ENCODE measurements around the gene ATRNL1. TPM values are rescaled to one million over a fixed set of nuclear protein-coding genes. Genes with fewer than 3 reads are reported as not detected.

Gene ATRNL1
- total and polyA plus RNA-seq, 4 donors: 0.40 to 26.9 (median 5.3) TPM

GRCh38 chr10:115976342-115976741, 883.2 kb downstream of the ATRNL1 start (continued):
- TF ChIP-seq REST (IDR thresholded peaks at IDR 0.05) (no peak), RAD21 (IDR thresholded peaks at IDR 0.05) (no peak), RXRA (IDR thresholded peaks at IDR 0.05) (no peak)

GRCh38 chr10:115977855-115978254, 884.7 kb downstream of the ATRNL1 start:
- TF ChIP-seq RXRA (IDR thresholded peaks at IDR 0.05): no peak
- TF ChIP-seq YY1 (IDR thresholded peaks at IDR 0.05): no peak
- TF ChIP-seq HNF4A (conservative IDR thresholded peaks at IDR 0.05): no peak
- TF ChIP-seq FOXA2 (IDR thresholded peaks at IDR 0.05): no peak
- TF ChIP-seq MAX (IDR thresholded peaks at IDR 0.05): no peak
- TF ChIP-seq SP1 (IDR thresholded peaks at IDR 0.05): no peak
- no peak for TF ChIP-seq ZBTB33 (IDR thresholded peaks at IDR 0.05)
- TF ChIP-seq EGR1 (IDR thresholded peaks at IDR 0.05; ENCODE audit: low read depth in 2 of 2): no peak
- TF ChIP-seq NR2F2 (IDR thresholded peaks at IDR 0.05): no peak
- TF ChIP-seq FOXA1 (IDR thresholded peaks at IDR 0.05): no peak
- no peak overlapping the region for H3K4me3 ChIP-seq (ENCODE audit: low read depth in 1 of 3, low read length in 3 of 3)
- H3K27ac ChIP-seq (ENCODE audit: low read depth in 1 of 2, low read length in 2 of 2): no peak overlapping the region
- peaks cover 0 to 2% (median 0%) of the 10 kb centered on the region in 4 donors for H3K4me1 ChIP-seq (ENCODE audit: control insufficient read depth in 4 of 4, insufficient read depth in 4 of 4, low read length in 3 of 4)
- no peaks in the 10 kb centered on the region for H3K9me3 ChIP-seq (ENCODE audit: control insufficient read depth in 4 of 4, low read length in 3 of 4)
- no peak overlapping the region for H3K9ac ChIP-seq (ENCODE audit: low read depth in 1 of 2, low read length in 2 of 2)
- DNase-seq (ENCODE audit: low spot score): no peak
- H3K27me3 ChIP-seq (ENCODE audit: control insufficient read depth in 4 of 4, insufficient read depth in 4 of 4, low read length in 3 of 4): no peaks in the 10 kb centered on the region
- H3K36me3 ChIP-seq (ENCODE audit: control insufficient read depth in 4 of 4, insufficient read depth in 3 of 4, low read depth in 1 of 4, low read length in 3 of 4): no peaks in the 10 kb centered on the region
- 78% methylated on average over 3 of the region's 3 CpGs for WGBS

GRCh38 chr10:115979576-115979975, 886.4 kb downstream of the ATRNL1 start:
- no peak overlapping the region for H3K4me3 ChIP-seq (ENCODE audit: low read depth in 1 of 3, low read length in 3 of 3)
- peaks cover 0 to 2% (median 0%) of the 10 kb centered on the region in 4 donors for H3K4me1 ChIP-seq (ENCODE audit: control insufficient read depth in 4 of 4, insufficient read depth in 4 of 4, low read length in 3 of 4)
- WGBS: 91% methylated on average over 1 of the region's 1 CpG
- no peak overlapping the region for H3K27ac ChIP-seq (ENCODE audit: low read depth in 1 of 2, low read length in 2 of 2)
- no peak overlapping the region for H3K9ac ChIP-seq (ENCODE audit: low read depth in 1 of 2, low read length in 2 of 2)
- no peak for DNase-seq (ENCODE audit: low spot score)
- no peaks in the 10 kb centered on the region for H3K27me3 ChIP-seq (ENCODE audit: control insufficient read depth in 4 of 4, insufficient read depth in 4 of 4, low read length in 3 of 4)
- no peaks in the 10 kb centered on the region for H3K9me3 ChIP-seq (ENCODE audit: control insufficient read depth in 4 of 4, low read length in 3 of 4)
- no peaks in the 10 kb centered on the region for H3K36me3 ChIP-seq (ENCODE audit: control insufficient read depth in 4 of 4, insufficient read depth in 3 of 4, low read depth in 1 of 4, low read length in 3 of 4)
- TF ChIP-seq MAX (IDR thresholded peaks at IDR 0.05): no peak
- TF ChIP-seq HNF4A (conservative IDR thresholded peaks at IDR 0.05): no peak
- TF ChIP-seq FOXA2 (IDR thresholded peaks at IDR 0.05): no peak
- no peak for TF ChIP-seq RXRA (IDR thresholded peaks at IDR 0.05)
- no peak for TF ChIP-seq JUND (IDR thresholded peaks at IDR 0.05)
- TF ChIP-seq REST (IDR thresholded peaks at IDR 0.05): no peak
- no peak for TF ChIP-seq ATF3 (IDR thresholded peaks at IDR 0.05)
- TF ChIP-seq TAF1 (conservative IDR thresholded peaks at IDR 0.05): no peak
- no peak for TF ChIP-seq GABPA (IDR thresholded peaks at IDR 0.05 in 1 of 2, conservative IDR thresholded peaks at IDR 0.05 in 1 of 2)
- TF ChIP-seq EGR1 (IDR thresholded peaks at IDR 0.05; ENCODE audit: low read depth in 2 of 2): no peak
- TF ChIP-seq RAD21 (IDR thresholded peaks at IDR 0.05): no peak
- no peak for TF ChIP-seq FOXA1 (IDR thresholded peaks at IDR 0.05)
- no peak for TF ChIP-seq NR2F2 (IDR thresholded peaks at IDR 0.05)
- no peak for TF ChIP-seq YY1 (IDR thresholded peaks at IDR 0.05)
- TF ChIP-seq CTCF (IDR thresholded peaks at IDR 0.05; ENCODE audit: low read depth, low read length, missing input control): no peak

Measured in liver (tissue), 9 donors.